ENCODE measurements around the gene RANBP10. TPM values are rescaled to one million over a fixed set of nuclear protein-coding genes. Genes with fewer than 3 reads are reported as not detected.

Gene RANBP10
- total and polyA plus RNA-seq, 2 experiments from 2014 or later: 9.0 to 13.6 TPM

DNA sequence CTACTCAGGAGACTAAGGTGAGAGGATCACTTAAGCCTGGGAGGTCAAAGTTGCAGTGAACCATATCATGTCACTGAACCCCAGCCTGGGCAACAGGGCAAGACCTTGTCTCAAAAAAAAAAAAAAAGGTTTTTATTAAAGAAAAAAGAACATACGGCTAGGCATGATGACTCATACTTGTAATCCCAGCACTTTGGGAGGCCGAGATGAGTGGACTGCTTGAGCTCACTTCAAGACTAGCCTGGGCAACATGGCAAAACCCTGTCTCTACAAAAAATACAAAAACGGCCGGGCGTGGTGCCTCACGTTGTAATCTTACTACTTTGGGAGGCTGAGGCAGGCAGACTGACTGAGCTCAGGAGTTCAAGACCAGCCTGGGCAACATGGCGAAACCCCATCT is 38.4 kb downstream of the RANBP10 start:
- H3K4me2 ChIP-seq: no peak overlapping the region
- H3K27me3 ChIP-seq (ENCODE audit: insufficient read depth): no peaks in the 10 kb centered on the region
- H3K4me3 ChIP-seq: no peak overlapping the region
- no peaks in the 10 kb centered on the region for H3K79me2 ChIP-seq (replicated peaks; ENCODE audit: insufficient read depth)
- Mint-ChIP-seq H3K9me3 (no peaks in the 10 kb centered on the region), H3K27me3 (ENCODE audit: insufficient read depth, low read depth, poor library complexity) (peaks cover 3% of the 10 kb centered on the region), H3K4me3 (no peak overlapping the region), H3K36me3 (ENCODE audit: low read depth) (peaks cover 4% of the 10 kb centered on the region; the same call in 2 of the 3 replicates), H3K27ac (no peak overlapping the region), H3K4me1 (no peaks in the 10 kb centered on the region)
- H3K27ac ChIP-seq (ENCODE audit: low read depth): no peak overlapping the region
- no peaks in the 10 kb centered on the region for H3F3A ChIP-seq (replicated peaks; ENCODE audit: low read depth)
- DNase-seq (ENCODE audit: low spot score) (no peak), ATAC-seq (no peak)
- no peaks in the 10 kb centered on the region for H3K9me2 ChIP-seq (ENCODE audit: insufficient read depth)
- H2AFZ ChIP-seq: no peak overlapping the region
- H3K36me3 ChIP-seq (ENCODE audit: insufficient read depth): 0 out of 2 replicates have a peak, but pooled peaks cover 4% of the 10 kb centered on the region
- TF ChIP-seq, protein P1, sequence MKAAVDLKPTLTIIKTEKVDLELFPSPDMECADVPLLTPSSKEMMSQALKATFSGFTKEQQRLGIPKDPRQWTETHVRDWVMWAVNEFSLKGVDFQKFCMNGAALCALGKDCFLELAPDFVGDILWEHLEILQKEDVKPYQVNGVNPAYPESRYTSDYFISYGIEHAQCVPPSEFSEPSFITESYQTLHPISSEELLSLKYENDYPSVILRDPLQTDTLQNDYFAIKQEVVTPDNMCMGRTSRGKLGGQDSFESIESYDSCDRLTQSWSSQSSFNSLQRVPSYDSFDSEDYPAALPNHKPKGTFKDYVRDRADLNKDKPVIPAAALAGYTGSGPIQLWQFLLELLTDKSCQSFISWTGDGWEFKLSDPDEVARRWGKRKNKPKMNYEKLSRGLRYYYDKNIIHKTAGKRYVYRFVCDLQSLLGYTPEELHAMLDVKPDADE (IDR thresholded peaks at IDR 0.05): no peak
- TF ChIP-seq, protein P2, sequence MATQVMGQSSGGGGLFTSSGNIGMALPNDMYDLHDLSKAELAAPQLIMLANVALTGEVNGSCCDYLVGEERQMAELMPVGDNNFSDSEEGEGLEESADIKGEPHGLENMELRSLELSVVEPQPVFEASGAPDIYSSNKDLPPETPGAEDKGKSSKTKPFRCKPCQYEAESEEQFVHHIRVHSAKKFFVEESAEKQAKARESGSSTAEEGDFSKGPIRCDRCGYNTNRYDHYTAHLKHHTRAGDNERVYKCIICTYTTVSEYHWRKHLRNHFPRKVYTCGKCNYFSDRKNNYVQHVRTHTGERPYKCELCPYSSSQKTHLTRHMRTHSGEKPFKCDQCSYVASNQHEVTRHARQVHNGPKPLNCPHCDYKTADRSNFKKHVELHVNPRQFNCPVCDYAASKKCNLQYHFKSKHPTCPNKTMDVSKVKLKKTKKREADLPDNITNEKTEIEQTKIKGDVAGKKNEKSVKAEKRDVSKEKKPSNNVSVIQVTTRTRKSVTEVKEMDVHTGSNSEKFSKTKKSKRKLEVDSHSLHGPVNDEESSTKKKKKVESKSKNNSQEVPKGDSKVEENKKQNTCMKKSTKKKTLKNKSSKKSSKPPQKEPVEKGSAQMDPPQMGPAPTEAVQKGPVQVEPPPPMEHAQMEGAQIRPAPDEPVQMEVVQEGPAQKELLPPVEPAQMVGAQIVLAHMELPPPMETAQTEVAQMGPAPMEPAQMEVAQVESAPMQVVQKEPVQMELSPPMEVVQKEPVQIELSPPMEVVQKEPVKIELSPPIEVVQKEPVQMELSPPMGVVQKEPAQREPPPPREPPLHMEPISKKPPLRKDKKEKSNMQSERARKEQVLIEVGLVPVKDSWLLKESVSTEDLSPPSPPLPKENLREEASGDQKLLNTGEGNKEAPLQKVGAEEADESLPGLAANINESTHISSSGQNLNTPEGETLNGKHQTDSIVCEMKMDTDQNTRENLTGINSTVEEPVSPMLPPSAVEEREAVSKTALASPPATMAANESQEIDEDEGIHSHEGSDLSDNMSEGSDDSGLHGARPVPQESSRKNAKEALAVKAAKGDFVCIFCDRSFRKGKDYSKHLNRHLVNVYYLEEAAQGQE (IDR thresholded peaks at IDR 0.05; ENCODE audit: unreplicated experiment): no peak
- TF ChIP-seq, protein P3, sequence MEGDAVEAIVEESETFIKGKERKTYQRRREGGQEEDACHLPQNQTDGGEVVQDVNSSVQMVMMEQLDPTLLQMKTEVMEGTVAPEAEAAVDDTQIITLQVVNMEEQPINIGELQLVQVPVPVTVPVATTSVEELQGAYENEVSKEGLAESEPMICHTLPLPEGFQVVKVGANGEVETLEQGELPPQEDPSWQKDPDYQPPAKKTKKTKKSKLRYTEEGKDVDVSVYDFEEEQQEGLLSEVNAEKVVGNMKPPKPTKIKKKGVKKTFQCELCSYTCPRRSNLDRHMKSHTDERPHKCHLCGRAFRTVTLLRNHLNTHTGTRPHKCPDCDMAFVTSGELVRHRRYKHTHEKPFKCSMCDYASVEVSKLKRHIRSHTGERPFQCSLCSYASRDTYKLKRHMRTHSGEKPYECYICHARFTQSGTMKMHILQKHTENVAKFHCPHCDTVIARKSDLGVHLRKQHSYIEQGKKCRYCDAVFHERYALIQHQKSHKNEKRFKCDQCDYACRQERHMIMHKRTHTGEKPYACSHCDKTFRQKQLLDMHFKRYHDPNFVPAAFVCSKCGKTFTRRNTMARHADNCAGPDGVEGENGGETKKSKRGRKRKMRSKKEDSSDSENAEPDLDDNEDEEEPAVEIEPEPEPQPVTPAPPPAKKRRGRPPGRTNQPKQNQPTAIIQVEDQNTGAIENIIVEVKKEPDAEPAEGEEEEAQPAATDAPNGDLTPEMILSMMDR (conservative IDR thresholded peaks at IDR 0.05; ENCODE audit: low read depth in 2 of 2): no peak
- no peak for TF ChIP-seq ZNF331 (CRISPR knock-in tag; IDR thresholded peaks at IDR 0.05; ENCODE audit: low read depth)
- no peak for TF ChIP-seq CREB1 (CRISPR knock-in tag; IDR thresholded peaks at IDR 0.05; ENCODE audit: low read depth)
- TF ChIP-seq JUNB (IDR thresholded peaks at IDR 0.05; ENCODE audit: unreplicated experiment): no peak
- TF ChIP-seq, protein P4, sequence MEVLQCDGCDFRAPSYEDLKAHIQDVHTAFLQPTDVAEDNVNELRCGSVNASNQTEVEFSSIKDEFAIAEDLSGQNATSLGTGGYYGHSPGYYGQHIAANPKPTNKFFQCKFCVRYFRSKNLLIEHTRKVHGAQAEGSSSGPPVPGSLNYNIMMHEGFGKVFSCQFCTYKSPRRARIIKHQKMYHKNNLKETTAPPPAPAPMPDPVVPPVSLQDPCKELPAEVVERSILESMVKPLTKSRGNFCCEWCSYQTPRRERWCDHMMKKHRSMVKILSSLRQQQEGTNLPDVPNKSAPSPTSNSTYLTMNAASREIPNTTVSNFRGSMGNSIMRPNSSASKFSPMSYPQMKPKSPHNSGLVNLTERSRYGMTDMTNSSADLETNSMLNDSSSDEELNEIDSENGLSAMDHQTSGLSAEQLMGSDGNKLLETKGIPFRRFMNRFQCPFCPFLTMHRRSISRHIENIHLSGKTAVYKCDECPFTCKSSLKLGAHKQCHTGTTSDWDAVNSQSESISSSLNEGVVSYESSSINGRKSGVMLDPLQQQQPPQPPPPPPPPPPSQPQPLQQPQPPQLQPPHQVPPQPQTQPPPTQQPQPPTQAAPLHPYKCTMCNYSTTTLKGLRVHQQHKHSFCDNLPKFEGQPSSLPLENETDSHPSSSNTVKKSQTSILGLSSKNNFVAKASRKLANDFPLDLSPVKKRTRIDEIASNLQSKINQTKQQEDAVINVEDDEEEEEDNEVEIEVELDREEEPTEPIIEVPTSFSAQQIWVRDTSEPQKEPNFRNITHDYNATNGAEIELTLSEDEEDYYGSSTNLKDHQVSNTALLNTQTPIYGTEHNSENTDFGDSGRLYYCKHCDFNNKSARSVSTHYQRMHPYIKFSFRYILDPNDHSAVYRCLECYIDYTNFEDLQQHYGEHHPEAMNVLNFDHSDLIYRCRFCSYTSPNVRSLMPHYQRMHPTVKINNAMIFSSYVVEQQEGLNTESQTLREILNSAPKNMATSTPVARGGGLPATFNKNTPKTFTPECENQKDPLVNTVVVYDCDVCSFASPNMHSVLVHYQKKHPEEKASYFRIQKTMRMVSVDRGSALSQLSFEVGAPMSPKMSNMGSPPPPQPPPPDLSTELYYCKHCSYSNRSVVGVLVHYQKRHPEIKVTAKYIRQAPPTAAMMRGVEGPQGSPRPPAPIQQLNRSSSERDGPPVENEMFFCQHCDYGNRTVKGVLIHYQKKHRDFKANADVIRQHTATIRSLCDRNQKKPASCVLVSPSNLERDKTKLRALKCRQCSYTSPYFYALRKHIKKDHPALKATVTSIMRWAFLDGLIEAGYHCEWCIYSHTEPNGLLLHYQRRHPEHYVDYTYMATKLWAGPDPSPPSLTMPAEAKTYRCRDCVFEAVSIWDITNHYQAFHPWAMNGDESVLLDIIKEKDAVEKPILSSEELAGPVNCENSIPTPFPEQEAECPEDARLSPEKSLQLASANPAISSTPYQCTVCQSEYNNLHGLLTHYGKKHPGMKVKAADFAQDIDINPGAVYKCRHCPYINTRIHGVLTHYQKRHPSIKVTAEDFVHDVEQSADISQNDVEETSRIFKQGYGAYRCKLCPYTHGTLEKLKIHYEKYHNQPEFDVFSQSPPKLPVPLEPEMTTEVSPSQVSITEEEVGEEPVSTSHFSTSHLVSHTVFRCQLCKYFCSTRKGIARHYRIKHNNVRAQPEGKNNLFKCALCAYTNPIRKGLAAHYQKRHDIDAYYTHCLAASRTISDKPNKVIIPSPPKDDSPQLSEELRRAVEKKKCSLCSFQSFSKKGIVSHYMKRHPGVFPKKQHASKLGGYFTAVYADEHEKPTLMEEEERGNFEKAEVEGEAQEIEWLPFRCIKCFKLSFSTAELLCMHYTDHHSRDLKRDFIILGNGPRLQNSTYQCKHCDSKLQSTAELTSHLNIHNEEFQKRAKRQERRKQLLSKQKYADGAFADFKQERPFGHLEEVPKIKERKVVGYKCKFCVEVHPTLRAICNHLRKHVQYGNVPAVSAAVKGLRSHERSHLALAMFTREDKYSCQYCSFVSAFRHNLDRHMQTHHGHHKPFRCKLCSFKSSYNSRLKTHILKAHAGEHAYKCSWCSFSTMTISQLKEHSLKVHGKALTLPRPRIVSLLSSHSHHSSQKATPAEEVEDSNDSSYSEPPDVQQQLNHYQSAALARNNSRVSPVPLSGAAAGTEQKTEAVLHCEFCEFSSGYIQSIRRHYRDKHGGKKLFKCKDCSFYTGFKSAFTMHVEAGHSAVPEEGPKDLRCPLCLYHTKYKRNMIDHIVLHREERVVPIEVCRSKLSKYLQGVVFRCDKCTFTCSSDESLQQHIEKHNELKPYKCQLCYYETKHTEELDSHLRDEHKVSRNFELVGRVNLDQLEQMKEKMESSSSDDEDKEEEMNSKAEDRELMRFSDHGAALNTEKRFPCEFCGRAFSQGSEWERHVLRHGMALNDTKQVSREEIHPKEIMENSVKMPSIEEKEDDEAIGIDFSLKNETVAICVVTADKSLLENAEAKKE (CRISPR knock-in tag; IDR thresholded peaks at IDR 0.05): no peak
- no peak for TF ChIP-seq STAT1 (IDR thresholded peaks at IDR 0.05; ENCODE audit: unreplicated experiment)
- no peak for TF ChIP-seq EZH2phosphoT487 (IDR thresholded peaks at IDR 0.05; ENCODE audit: unreplicated experiment)
- no peak for TF ChIP-seq EZH2 (IDR thresholded peaks at IDR 0.05; ENCODE audit: low read depth, unreplicated experiment)
- TF ChIP-seq NANOG (IDR thresholded peaks at IDR 0.05; ENCODE audit: borderline replicate concordance): no peak
- no peak for TF ChIP-seq POLR2AphosphoS5 (IDR thresholded peaks at IDR 0.05; ENCODE audit: low read depth)
- TF ChIP-seq ZNF114 (CRISPR knock-in tag; IDR thresholded peaks at IDR 0.05): no peak
- H3K4me1 ChIP-seq (ENCODE audit: insufficient read depth): no peaks in the 10 kb centered on the region
- H4K20me1 ChIP-seq (replicated peaks; ENCODE audit: insufficient read depth): no peaks in the 10 kb centered on the region; the same call in 1 of the 2 replicates
